GM23248 (cell line): Measurements from ENCODE around the gene NAALADL2. TPM values are rescaled to one million over a fixed set of nuclear protein-coding genes. Genes with fewer than 3 reads are reported as not detected.

Source experiments
- DNase-seq: peaks from one replicate; pipeline ENCODE4 v3.0.0-alpha.2; 2015
- H2AFZ ChIP-seq: fragments of 200-600 bp; sonication (generic); 2 replicates; pipeline ENCODE4 v1.6.1; 2016; ENCODE audit warnings: antibody characterized with exemption
- H3F3A ChIP-seq: fragments of 200-600 bp; sonication (generic); 2 replicates; pipeline ENCODE4 v1.6.1; 2016; ENCODE audit warnings: mild to moderate bottlenecking, antibody characterized with exemption, mixed run types; ENCODE audit not compliant: insufficient read depth
- H3K27ac ChIP-seq: fragments of 200-600 bp; sonication (generic); 2 replicates; pipeline ENCODE4 v1.5.1; 2016; ENCODE audit warnings: mild to moderate bottlenecking
- H3K27me3 ChIP-seq: fragments of 200-600 bp; sonication (generic); replicated peaks from 2 replicates; pipeline ENCODE4 v1.6.1; 2016; ENCODE audit warnings: mild to moderate bottlenecking; ENCODE audit not compliant: insufficient read depth
- H3K36me3 ChIP-seq: fragments of 200-600 bp; sonication (generic); 2 replicates; pipeline ENCODE4 v1.6.1; 2016; ENCODE audit warnings: low read depth, mild to moderate bottlenecking
- H3K4me1 ChIP-seq: fragments of 200-600 bp; sonication (generic); 2 replicates; pipeline ENCODE4 v1.6.1; 2016; ENCODE audit warnings: mild to moderate bottlenecking; ENCODE audit not compliant: insufficient read depth
- H3K4me2 ChIP-seq: fragments of 200-600 bp; sonication (generic); one replicate; pipeline ENCODE4 v1.6.1; 2016; ENCODE audit warnings: mild to moderate bottlenecking; ENCODE audit not compliant: unreplicated experiment
- H3K4me3 ChIP-seq: fragments of 200-600 bp; sonication (generic); 2 replicates; pipeline ENCODE4 v1.5.1; 2016; ENCODE audit warnings: mild to moderate bottlenecking
- H3K79me2 ChIP-seq: fragments of 200-600 bp; sonication (generic); 2 replicates; pipeline ENCODE4 v1.6.1; 2016; ENCODE audit warnings: mild to moderate bottlenecking; ENCODE audit not compliant: insufficient read depth
- H3K9ac ChIP-seq: fragments of 200-600 bp; sonication (generic); 2 replicates; pipeline ENCODE4 v1.6.1; 2016; ENCODE audit warnings: mild to moderate bottlenecking
- H3K9me2 ChIP-seq: fragments of 200-600 bp; sonication (generic); 2 replicates; pipeline ENCODE4 v1.6.1; 2016; ENCODE audit warnings: mixed run types, mild to moderate bottlenecking, moderate library complexity; ENCODE audit not compliant: insufficient read depth
- H3K9me3 ChIP-seq: fragments of 200-600 bp; sonication (generic); one replicate; pipeline ENCODE4 v1.6.1; 2017; ENCODE audit warnings: low read depth
- H4K20me1 ChIP-seq: fragments of 200-600 bp; sonication (generic); 2 replicates; pipeline ENCODE4 v1.6.0; 2016; ENCODE audit not compliant: insufficient read depth
- EZH2 ChIP-seq: fragments of 200-600 bp; sonication (generic); IDR thresholded peaks from 2 replicates; pipeline ENCODE4 v1.6.1; 2018; ENCODE audit warnings: antibody characterized with exemption, mild to moderate bottlenecking; ENCODE audit not compliant: insufficient read depth, poor library complexity, severe bottlenecking
- EZH2phosphoT487 ChIP-seq: fragments of 200-600 bp; sonication (generic); IDR thresholded peaks from 2 replicates; pipeline ENCODE4 v1.6.1; 2018; ENCODE audit warnings: antibody characterized with exemption, moderate library complexity, mild to moderate bottlenecking, low read depth; ENCODE audit not compliant: insufficient read depth
- WGBS, 2 experiments: methylation state at CpG; one replicate each; pipeline ENCODE4 v1.1.6; 2015 to 2017; ENCODE audit warnings: low lambda C conversion rate in 2 of 2, low coverage in 1 of 2; ENCODE audit errors: missing lambda C conversion rate in 2 of 2; 5-methylcytosine and 5-hydroxymethylcytosine counted together
- in situ Hi-C: fragments of 300-500 bp; cut with MboI; formaldehyde crosslinking; loops from 2 replicates; pipeline ENCODE4 v1.15.0; 2020
- polyA plus RNA-seq: library from polyadenylated mRNA; unstranded; fragments of >200 nt; fragmentation: Nextera tagmentation; extraction: Ambion mirVana; gene quantifications from 2 replicates; pipeline ENCODE4 v1.2.1, GENCODE V29; 2016
- total RNA-seq: library from RNA; depleted of rRNA; stranded (reverse); fragments of >200 nt; shearing (Covaris generic); gene quantifications from 2 replicates; pipeline ENCODE4 v1.2.3, GENCODE V29; 2014

The NAALADL2 gene
- total and polyA plus RNA-seq, 2 experiments from 2014 or later = 20.5 to 81.0 TPM

DNA sequence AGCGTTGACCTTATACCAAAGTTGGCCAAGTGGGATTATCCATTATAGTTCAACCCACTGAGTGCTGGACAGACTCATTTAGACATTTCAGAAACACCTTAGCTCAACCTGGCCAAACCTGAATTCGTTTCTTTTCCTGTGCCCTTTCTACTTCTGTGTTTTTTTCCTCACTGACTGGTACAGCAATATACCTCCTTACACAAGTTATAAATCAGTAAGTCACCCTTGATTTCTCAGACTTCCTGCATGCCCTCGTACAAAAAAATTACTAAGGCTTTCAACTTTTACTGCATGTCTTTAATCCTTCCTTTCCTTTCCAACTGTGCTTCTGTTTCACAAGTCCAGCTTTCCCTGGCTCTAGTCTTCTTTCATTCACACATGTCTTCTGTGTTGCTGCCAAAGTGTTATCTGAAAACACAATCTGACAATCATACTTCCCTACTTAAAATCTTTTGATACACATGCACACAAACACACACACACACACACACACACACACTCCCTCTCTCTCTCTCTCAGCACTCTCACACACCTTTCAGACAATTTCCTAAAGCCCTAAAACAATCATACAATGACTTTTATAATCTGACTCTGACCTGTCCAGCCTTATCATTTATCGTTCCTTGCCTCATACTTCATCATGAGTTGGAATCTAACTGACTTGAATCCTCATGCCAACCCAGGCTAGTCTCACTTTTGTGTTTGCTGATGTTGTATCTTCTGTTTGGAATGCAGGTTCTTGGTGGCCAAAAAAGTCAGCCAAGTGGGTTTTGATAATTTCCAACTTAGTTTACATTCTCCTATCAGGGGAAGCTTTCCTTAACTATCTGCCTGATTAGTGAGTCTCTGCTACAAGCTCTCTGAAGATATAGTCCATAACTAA is 436.4 kb downstream of the NAALADL2 start:
- H3K9me3 ChIP-seq = no peaks in the 10 kb centered on the region
- no peak overlapping the region for H3K27ac ChIP-seq
- in situ Hi-C loops = no loop called here
- DNase-seq = no peak
- H3K9me2 ChIP-seq = no peaks in the 10 kb centered on the region
- no peak for TF ChIP-seq EZH2phosphoT487
- H3K4me3 ChIP-seq = no peak overlapping the region
- H3K4me1 ChIP-seq = no peaks in the 10 kb centered on the region
- H3K36me3 ChIP-seq = no peaks in the 10 kb centered on the region
- H2AFZ ChIP-seq = no peak overlapping the region
- H3K27me3 ChIP-seq = no peaks in the 10 kb centered on the region
- no peaks in the 10 kb centered on the region for H4K20me1 ChIP-seq
- WGBS, 2 experiments = 62 to 64% methylated on average over 4 of the region's 4 CpGs
- H3K79me2 ChIP-seq = no peaks in the 10 kb centered on the region
- no peaks in the 10 kb centered on the region for H3F3A ChIP-seq
- no peak overlapping the region for H3K4me2 ChIP-seq
- H3K9ac ChIP-seq = no peak overlapping the region

DNA sequence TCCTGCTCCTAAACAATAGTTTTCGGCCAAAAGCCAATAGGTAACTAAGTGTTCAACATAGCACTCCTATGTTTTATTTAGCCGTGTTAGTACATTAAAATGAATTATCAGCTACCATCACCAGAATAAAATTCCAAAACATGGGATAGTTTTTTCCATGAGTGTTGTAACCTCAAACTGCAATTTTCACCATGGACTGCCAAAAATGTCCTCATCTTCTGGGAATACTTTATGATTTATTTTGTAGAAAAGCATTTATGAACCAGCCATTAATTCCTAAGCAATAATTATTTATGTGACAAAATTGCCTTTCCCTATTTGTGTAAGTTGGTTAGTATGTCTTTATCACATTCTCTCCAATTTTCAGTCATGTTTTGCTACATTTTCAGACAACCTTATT is 438.1 kb downstream of the NAALADL2 start:
- in situ Hi-C loops = no loop called here

DNA sequence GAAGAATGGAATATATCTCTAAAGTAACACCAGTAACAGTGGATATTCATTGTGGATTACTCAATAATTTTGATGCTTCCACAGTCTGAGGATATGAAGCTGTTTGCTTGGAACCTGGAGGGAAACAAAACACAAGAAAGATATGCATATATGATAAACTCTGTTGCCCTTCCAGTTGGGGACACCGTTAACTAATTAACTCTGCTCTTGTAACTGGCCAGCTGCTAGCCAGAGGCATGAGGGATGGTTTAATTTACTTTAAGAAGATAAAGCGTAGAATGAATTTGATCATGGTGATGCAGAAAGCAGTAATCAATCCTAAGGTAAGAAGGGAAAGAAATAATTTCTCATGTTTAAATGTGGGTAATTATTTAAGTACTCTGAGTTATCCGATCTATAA is 442.6 kb downstream of the NAALADL2 start:
- Histone ChIP-seq H4K20me1 (no peaks in the 10 kb centered on the region), H3K27ac (no peak overlapping the region), H3K9ac (no peak overlapping the region), H3K4me2 (no peak overlapping the region), H3K4me3 (no peak overlapping the region), H3K79me2 (no peaks in the 10 kb centered on the region), H3K4me1 (no peaks in the 10 kb centered on the region), H3K36me3 (no peaks in the 10 kb centered on the region), H3K9me2 (0 out of 2 replicates have a peak, but pooled peaks cover 4% of the 10 kb centered on the region), H3K27me3 (no peaks in the 10 kb centered on the region), H3K9me3 (no peaks in the 10 kb centered on the region), H2AFZ (no peak overlapping the region), H3F3A (no peaks in the 10 kb centered on the region)
- TF ChIP-seq EZH2 (no peak), EZH2phosphoT487 (no peak)
- WGBS, 2 experiments = 96 to 97% methylated on average over 3 of the region's 3 CpGs
- in situ Hi-C loops = no loop called here
- no peak for DNase-seq

More for the DNA sequence above, 438.1 kb downstream of the NAALADL2 start:
- no peaks in the 10 kb centered on the region for H3F3A ChIP-seq
- no peaks in the 10 kb centered on the region for H3K79me2 ChIP-seq
- H3K27ac ChIP-seq = no peak overlapping the region
- DNase-seq = no peak
- H3K9me3 ChIP-seq = no peaks in the 10 kb centered on the region
- H4K20me1 ChIP-seq = no peaks in the 10 kb centered on the region
- H3K36me3 ChIP-seq = no peaks in the 10 kb centered on the region
- H3K9ac ChIP-seq = no peak overlapping the region
- H3K9me2 ChIP-seq = no peaks in the 10 kb centered on the region
- no peaks in the 10 kb centered on the region for H3K27me3 ChIP-seq
- TF ChIP-seq EZH2phosphoT487 = no peak
- TF ChIP-seq EZH2 = no peak
- WGBS, 2 experiments = 55 to 59% methylated on average over 2 of the region's 2 CpGs
- H3K4me1 ChIP-seq = no peaks in the 10 kb centered on the region
- no peak overlapping the region for H2AFZ ChIP-seq
- H3K4me2 ChIP-seq = no peak overlapping the region
- no peak overlapping the region for H3K4me3 ChIP-seq

GRCh38 chr3:175304404-175304803 is 445.3 kb downstream of the NAALADL2 start:
- Histone ChIP-seq H3K36me3 (no peaks in the 10 kb centered on the region), H3K27ac (no peak overlapping the region), H3F3A (no peaks in the 10 kb centered on the region), H3K79me2 (no peaks in the 10 kb centered on the region), H2AFZ (no peak overlapping the region), H3K9me3 (no peaks in the 10 kb centered on the region), H3K9me2 (0 out of 2 replicates have a peak, but pooled peaks cover 4% of the 10 kb centered on the region), H3K4me1 (no peaks in the 10 kb centered on the region), H3K4me2 (no peak overlapping the region), H3K9ac (no peak overlapping the region), H4K20me1 (no peaks in the 10 kb centered on the region), H3K4me3 (no peak overlapping the region), H3K27me3 (no peaks in the 10 kb centered on the region)
- TF ChIP-seq EZH2 (no peak), EZH2phosphoT487 (no peak)
- WGBS, 2 experiments = 33 to 39% methylated on average over 2 of the region's 2 CpGs
- no peak for DNase-seq
- in situ Hi-C loops = no loop called here
